ENCODE measurements around the gene UBN1. TPM values are rescaled to one million over a fixed set of nuclear protein-coding genes. Genes with fewer than 3 reads are reported as not detected.

The UBN1 gene
- total and polyA plus RNA-seq, 4 donors = 7.3 to 19.7 (median 14.2) TPM

- Histone ChIP-seq H3K9ac (ENCODE audit: low read depth in 1 of 2, low read length in 2 of 2) (no peak overlapping the region), H3K4me3 (ENCODE audit: low read depth in 1 of 3, low read length in 3 of 3) (no peak overlapping the region), H3K9me3 (ENCODE audit: control insufficient read depth in 4 of 4, low read length in 3 of 4) (no peaks in the 10 kb centered on the region), H3K27ac (ENCODE audit: low read depth in 1 of 2, low read length in 2 of 2) (no peak overlapping the region), H3K4me1 (ENCODE audit: control insufficient read depth in 4 of 4, insufficient read depth in 4 of 4, low read length in 3 of 4) (peaks cover 0 to 7% (median 5%) of the 10 kb centered on the region in 4 donors), H3K27me3 (ENCODE audit: control insufficient read depth in 4 of 4, insufficient read depth in 4 of 4, low read length in 3 of 4) (no peaks in the 10 kb centered on the region), H3K36me3 (ENCODE audit: control insufficient read depth in 4 of 4, insufficient read depth in 3 of 4, low read depth in 1 of 4, low read length in 3 of 4) (peaks cover 13 to 63% (median 37%) of the 10 kb centered on the region in 4 donors)
- 86% methylated on average over 12 of the region's 12 CpGs for WGBS
- no peak for DNase-seq (ENCODE audit: low spot score)
- TF ChIP-seq FOXA2 (IDR thresholded peaks at IDR 0.05) (no peak), EGR1 (IDR thresholded peaks at IDR 0.05; ENCODE audit: low read depth in 2 of 2) (no peak), REST (IDR thresholded peaks at IDR 0.05) (no peak), GABPA (IDR thresholded peaks at IDR 0.05 in 1 of 2, conservative IDR thresholded peaks at IDR 0.05 in 1 of 2) (no peak), RAD21 (IDR thresholded peaks at IDR 0.05) (no peak), HNF4A (conservative IDR thresholded peaks at IDR 0.05) (no peak), NR2F2 (IDR thresholded peaks at IDR 0.05) (no peak), JUND (IDR thresholded peaks at IDR 0.05) (no peak), CTCF (IDR thresholded peaks at IDR 0.05; ENCODE audit: low read depth, low read length, missing input control) (no peak), MAX (IDR thresholded peaks at IDR 0.05) (no peak), ATF3 (IDR thresholded peaks at IDR 0.05) (no peak), RXRA (IDR thresholded peaks at IDR 0.05) (no peak), HNF4G (IDR thresholded peaks at IDR 0.05) (no peak), SP1 (IDR thresholded peaks at IDR 0.05) (no peak), FOXA1 (IDR thresholded peaks at IDR 0.05) (no peak)
These were observed 44.6 kb downstream of the UBN1 start for GRCh38 chr16:4891886-4892216.

GRCh38 chr16:4892361-4893102 is 45.3 kb downstream of the UBN1 start:
- TF ChIP-seq RXRA (IDR thresholded peaks at IDR 0.05) (no peak), SP1 (IDR thresholded peaks at IDR 0.05) (no peak), YY1 (IDR thresholded peaks at IDR 0.05) (no peak), NR2F2 (IDR thresholded peaks at IDR 0.05) (no peak), ZBTB33 (IDR thresholded peaks at IDR 0.05) (no peak), JUND (IDR thresholded peaks at IDR 0.05) (no peak), TAF1 (conservative IDR thresholded peaks at IDR 0.05) (no peak), RAD21 (IDR thresholded peaks at IDR 0.05) (no peak), HNF4A (conservative IDR thresholded peaks at IDR 0.05) (no peak), HNF4G (IDR thresholded peaks at IDR 0.05) (no peak), EGR1 (IDR thresholded peaks at IDR 0.05; ENCODE audit: low read depth in 2 of 2) (no peak), CTCF (IDR thresholded peaks at IDR 0.05; ENCODE audit: low read depth, low read length, missing input control) (no peak), ATF3 (IDR thresholded peaks at IDR 0.05) (no peak)

More at GRCh38 chr16:4892361-4893102, 45.3 kb downstream of the UBN1 start:
- no peaks in the 10 kb centered on the region for H3K9me3 ChIP-seq (ENCODE audit: control insufficient read depth in 4 of 4, low read length in 3 of 4)
- WGBS = 76% methylated on average over 23 of the region's 23 CpGs
- DNase-seq (ENCODE audit: low spot score) = no peak
- peaks cover 0 to 7% (median 5%) of the 10 kb centered on the region in 4 donors for H3K4me1 ChIP-seq (ENCODE audit: control insufficient read depth in 4 of 4, insufficient read depth in 4 of 4, low read length in 3 of 4)
- no peak overlapping the region for H3K4me3 ChIP-seq (ENCODE audit: low read depth in 1 of 3, low read length in 3 of 3)
- no peak overlapping the region for H3K27ac ChIP-seq (ENCODE audit: low read depth in 1 of 2, low read length in 2 of 2)
- no peaks in the 10 kb centered on the region for H3K27me3 ChIP-seq (ENCODE audit: control insufficient read depth in 4 of 4, insufficient read depth in 4 of 4, low read length in 3 of 4)
- H3K36me3 ChIP-seq (ENCODE audit: control insufficient read depth in 4 of 4, insufficient read depth in 3 of 4, low read depth in 1 of 4, low read length in 3 of 4) = peaks cover 11 to 59% (median 30%) of the 10 kb centered on the region in 4 donors
- H3K9ac ChIP-seq (ENCODE audit: low read depth in 1 of 2, low read length in 2 of 2) = no peak overlapping the region

Data from liver (tissue), 9 donors.